K562 (cell line): ENCODE data around the gene ZNF358. TPM values are rescaled to one million over a fixed set of nuclear protein-coding genes. Genes with fewer than 3 reads are reported as not detected.

ENCODE experiments used
- ADNP ChIP-seq: fragments of 200-800 bp; sonication (Bioruptor generic); IDR thresholded peaks from 2 replicates; pipeline ENCODE4 v1.6.1; 2016; ENCODE audit warnings: missing genetic modification characterization, missing compliant biosample characterization
- BRD4 ChIP-seq: fragments of 200-600 bp; sonication (generic); IDR thresholded peaks from 2 replicates; pipeline ENCODE4 v1.6.1; 2017; ENCODE audit warnings: inconsistent platforms
- ELF1 ChIP-seq: fragments of 200-800 bp; sonication (Bioruptor generic); IDR thresholded peaks from 2 replicates; pipeline ENCODE4 v1.6.1; 2016; ENCODE audit warnings: missing genetic modification characterization, missing compliant biosample characterization
- ELF2 ChIP-seq: fragments of 250-450 bp; sonication (Bioruptor Pico); IDR thresholded peaks from 2 replicates; pipeline ENCODE4 v1.5.0; 2021; ENCODE audit warnings: mild to moderate bottlenecking
- EP300 ChIP-seq: IDR thresholded peaks from 2 replicates; pipeline ENCODE4 v1.6.1; 2012; ENCODE audit warnings: low read length, improper control_type of control experiment
- FOXM1 ChIP-seq, 2 experiments: fragments of 450-650 bp in 1 of 2; sonication (generic) in 1 of 2; formaldehyde crosslinking in 1 of 2; IDR thresholded peaks; 2 replicates each; pipeline versions ENCODE4 v1.6.1 to v1.9.0; 2017 to 2022; ENCODE audit warnings: low read depth in 2 of 2, mild to moderate bottlenecking in 2 of 2, missing genetic modification reagents in 1 of 2, moderate library complexity in 1 of 2
- FOXP1 ChIP-seq: sonication (generic); formaldehyde crosslinking; IDR thresholded peaks from 2 replicates; pipeline ENCODE4 v1.8.0; 2022; ENCODE audit warnings: mild to moderate bottlenecking, missing genetic modification reagents
- GATAD2B ChIP-seq: fragments of 450-650 bp; IDR thresholded peaks from 2 replicates; pipeline ENCODE4 v1.6.1; 2017; ENCODE audit warnings: mild to moderate bottlenecking, borderline replicate concordance
- GTF2F1 ChIP-seq: IDR thresholded peaks from 2 replicates; pipeline ENCODE4 v1.6.1; 2011; ENCODE audit warnings: low read depth, low read length, improper control_type of control experiment
- HMGN3 ChIP-seq: IDR thresholded peaks from 2 replicates; pipeline ENCODE4 v1.6.1; 2011; ENCODE audit warnings: borderline replicate concordance, low read depth, mild to moderate bottlenecking, mixed read lengths, low read length; ENCODE audit not compliant: insufficient read length; ENCODE audit errors: extremely low read depth
- MAZ ChIP-seq, 2 experiments: fragments of 450-650 bp in 1 of 2; sonication (generic) in 1 of 2; formaldehyde crosslinking; IDR thresholded peaks in 1 of 2; conservative IDR thresholded peaks in 1 of 2; 2 replicates each; pipeline versions ENCODE4 v1.4.0 to v1.5.0; 2020; ENCODE audit warnings: mild to moderate bottlenecking in 1 of 2, missing genetic modification reagents in 1 of 2
- POLR2H ChIP-seq: IDR thresholded peaks from 2 replicates; pipeline ENCODE4 v1.6.1; 2016; ENCODE audit warnings: missing genetic modification characterization, low read depth, mild to moderate bottlenecking, control low read depth, missing compliant biosample characterization, moderate library complexity
- PTBP1 ChIP-seq: fragments of 200-400 bp; formaldehyde crosslinking; IDR thresholded peaks from 2 replicates; pipeline ENCODE4 v1.6.1; 2017; ENCODE audit warnings: low read depth, low read length
- RBFOX2 ChIP-seq: fragments of 200-400 bp; formaldehyde crosslinking; IDR thresholded peaks from 2 replicates; pipeline ENCODE4 v1.6.1; 2017; ENCODE audit warnings: low read depth, mild to moderate bottlenecking, low read length, moderate library complexity
- SIN3A ChIP-seq, 2 experiments: fragments of 150-350 bp in 1 of 2; IDR thresholded peaks; 2 replicates each; pipeline ENCODE4 v1.6.1; 2011 to 2016; ENCODE audit warnings: borderline replicate concordance in 2 of 2, low read depth in 2 of 2, low read length in 2 of 2, mild to moderate bottlenecking in 2 of 2, moderate library complexity in 2 of 2; ENCODE audit not compliant: control insufficient read depth in 1 of 2
- SOX6 ChIP-seq: fragments of 450-650 bp; IDR thresholded peaks from 2 replicates; pipeline ENCODE4 v1.6.1; 2014; ENCODE audit warnings: mild to moderate bottlenecking
- ZBTB1 ChIP-seq: sonication (generic); formaldehyde crosslinking; IDR thresholded peaks from 2 replicates; pipeline ENCODE4 v1.8.1; 2023; ENCODE audit warnings: missing genetic modification reagents, low read depth, mild to moderate bottlenecking, borderline replicate concordance
- ZNF143 ChIP-seq: sonication (generic); formaldehyde crosslinking; IDR thresholded peaks from 2 replicates; pipeline ENCODE4 v1.9.0; 2022; ENCODE audit warnings: mild to moderate bottlenecking, missing genetic modification reagents
- ZNF696 ChIP-seq: fragments of 250-450 bp; sonication (Bioruptor Pico); conservative IDR thresholded peaks from 2 replicates; pipeline ENCODE4 v1.4.0; 2020; ENCODE audit warnings: mild to moderate bottlenecking, moderate library complexity
- polyA plus RNA-seq, 8 experiments: library from polyadenylated mRNA; depleted of rRNA in 4 of 8; stranded (reverse) in 5 of 8; unstranded in 3 of 8; fragments of >200 nt; fragmentation: Nextera tagmentation in 2 of 8; fragmentation: Illumina TruSeq in 1 of 8; extraction: Ambion mirVana in 2 of 8; extraction: Trizol in 1 of 8; gene quantifications; 2 replicates each; pipeline versions ENCODE4 v1.2.1 to v1.2.3, GENCODE V29; 2011 to 2014; ENCODE audit warnings: inconsistent platforms in 1 of 8, missing spikeins in 1 of 8
- total RNA-seq, 7 experiments: library from RNA; depleted of rRNA in 6 of 7; stranded (reverse); fragments of >200 nt in 6 of 7; fragmentation: Illumina TruSeq in 2 of 7; extraction: Trizol in 2 of 7; gene quantifications; 2 replicates each; pipeline versions ENCODE4 v1.2.1 to v1.2.3, GENCODE V29; 2011 to 2021; ENCODE audit warnings: low replicate concordance in 1 of 7
- TF ChIP-seq, protein P1 (sequence below): sonication (generic); formaldehyde crosslinking; IDR thresholded peaks from 2 replicates; pipeline ENCODE4 v1.8.0; 2022; ENCODE audit warnings: mild to moderate bottlenecking, missing genetic modification reagents, borderline replicate concordance
- TF ChIP-seq, protein P2 (sequence below): fragments of 250-450 bp; sonication (Bioruptor Pico); IDR thresholded peaks from 2 replicates; pipeline ENCODE4 v1.6.1; 2021; ENCODE audit warnings: mild to moderate bottlenecking
- TF ChIP-seq, protein P3 (sequence below), 2 experiments: fragments of 450-650 bp in 1 of 2; sonication (generic) in 1 of 2; formaldehyde crosslinking; conservative IDR thresholded peaks; 2 replicates each; pipeline versions ENCODE4 v1.4.0 to v1.8.1; 2020 to 2022; ENCODE audit warnings: mild to moderate bottlenecking in 1 of 2, missing genetic modification reagents in 1 of 2

ZNF358 gene
- total and polyA plus RNA-seq, 9 of the 15 experiments (the other 6 are each of a cell fraction or from before 2014, with no cell fraction given), result 0.04 to 17.2 (median 4.9) TPM

DNA sequence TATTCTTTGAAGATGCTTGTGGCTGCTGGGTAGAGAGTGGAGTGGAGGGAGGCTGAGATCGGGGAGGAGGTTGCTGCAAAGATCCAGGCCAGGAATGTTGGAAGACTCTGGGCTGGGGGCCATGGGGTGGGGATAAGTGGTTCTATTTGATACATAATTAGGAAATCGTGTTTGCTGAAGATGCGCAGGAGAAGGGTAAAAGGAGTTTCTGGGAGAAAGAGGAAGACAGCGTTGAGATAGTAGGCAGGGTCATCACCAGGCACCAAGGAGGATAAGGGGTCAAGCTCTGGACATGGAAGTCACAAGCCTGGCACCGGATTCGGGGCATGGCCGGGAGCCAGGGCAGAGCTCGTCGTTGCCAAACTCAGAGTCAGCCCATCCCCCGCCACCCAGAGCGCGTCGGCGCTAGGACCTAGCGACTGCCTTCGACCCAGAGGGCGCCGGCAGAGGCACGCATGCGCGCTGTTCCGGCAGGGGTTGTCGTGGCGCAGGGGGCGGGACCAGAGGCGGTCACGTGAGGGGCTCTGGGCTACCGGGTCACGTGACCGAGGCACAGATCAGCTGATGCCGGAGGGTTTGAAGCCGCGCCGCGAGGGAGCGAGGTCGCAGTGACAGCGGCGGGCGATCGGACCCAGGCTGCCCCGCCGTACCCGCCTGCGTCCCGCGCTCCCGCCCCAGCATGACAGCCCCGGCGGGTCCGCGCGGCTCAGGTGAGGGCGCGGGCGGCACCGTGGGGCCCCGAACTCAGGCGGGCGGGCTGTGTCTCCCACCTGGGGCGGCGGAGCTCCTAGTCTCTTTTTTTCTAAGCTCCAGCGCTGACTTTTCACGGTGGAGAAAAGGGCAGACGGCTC, 6.4 kb downstream of the ZNF358 start, which contains the start of gene MCOLN1 (continued):
- TF ChIP-seq ELF2 (peak; percentile 76; the same call in 1 of the 2 replicates), ZNF143 (CRISPR knock-in tag) (peak; percentile 65; the same call in 1 of the 2 replicates), ZBTB1 (no peak), ADNP (tag) (no peak), MAZ (CRISPR knock-in tag; conservative IDR thresholded peaks at IDR 0.05 in 1 of 2, IDR thresholded peaks at IDR 0.05 in 1 of 2) (peak; percentile 71 to 97), HMGN3 (peak; percentile 94), PTBP1 (no peak), GATAD2B (0 out of 2 replicates have a peak, but pooled peaks have one; percentile 50), SOX6 (peak; percentile 63), POLR2H (tag) (no peak), BRD4 (no peak), FOXP1 (CRISPR knock-in tag) (peak; percentile 75; the same call in 1 of the 2 replicates), ELF1 (tag) (peak; percentile 55; the same call in 1 of the 2 replicates), ZNF696 (CRISPR knock-in tag) (no peak), EP300 (peak; percentile 37; the same call in 1 of the 2 replicates), FOXM1 (IDR thresholded peaks at IDR 0.05; ENCODE audit: low read depth) (peak; percentile 82), FOXM1 (CRISPR knock-in tag; IDR thresholded peaks at IDR 0.05; ENCODE audit: low read depth) (no peak), SIN3A (IDR thresholded peaks at IDR 0.05; ENCODE audit: borderline replicate concordance in 2 of 2, control insufficient read depth in 1 of 2, low read depth in 2 of 2, low read length in 2 of 2) (peak; percentile 92 to 99), GTF2F1 (peak; percentile 62; the same call in 1 of the 2 replicates), RBFOX2 (peak; percentile 80)
- TF ChIP-seq, protein P1, sequence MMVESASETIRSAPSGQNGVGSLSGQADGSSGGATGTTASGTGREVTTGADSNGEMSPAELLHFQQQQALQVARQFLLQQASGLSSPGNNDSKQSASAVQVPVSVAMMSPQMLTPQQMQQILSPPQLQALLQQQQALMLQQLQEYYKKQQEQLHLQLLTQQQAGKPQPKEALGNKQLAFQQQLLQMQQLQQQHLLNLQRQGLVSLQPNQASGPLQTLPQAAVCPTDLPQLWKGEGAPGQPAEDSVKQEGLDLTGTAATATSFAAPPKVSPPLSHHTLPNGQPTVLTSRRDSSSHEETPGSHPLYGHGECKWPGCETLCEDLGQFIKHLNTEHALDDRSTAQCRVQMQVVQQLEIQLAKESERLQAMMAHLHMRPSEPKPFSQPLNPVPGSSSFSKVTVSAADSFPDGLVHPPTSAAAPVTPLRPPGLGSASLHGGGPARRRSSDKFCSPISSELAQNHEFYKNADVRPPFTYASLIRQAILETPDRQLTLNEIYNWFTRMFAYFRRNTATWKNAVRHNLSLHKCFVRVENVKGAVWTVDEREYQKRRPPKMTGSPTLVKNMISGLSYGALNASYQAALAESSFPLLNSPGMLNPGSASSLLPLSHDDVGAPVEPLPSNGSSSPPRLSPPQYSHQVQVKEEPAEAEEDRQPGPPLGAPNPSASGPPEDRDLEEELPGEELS (CRISPR knock-in tag), result peak; percentile 86
- TF ChIP-seq, protein P2, sequence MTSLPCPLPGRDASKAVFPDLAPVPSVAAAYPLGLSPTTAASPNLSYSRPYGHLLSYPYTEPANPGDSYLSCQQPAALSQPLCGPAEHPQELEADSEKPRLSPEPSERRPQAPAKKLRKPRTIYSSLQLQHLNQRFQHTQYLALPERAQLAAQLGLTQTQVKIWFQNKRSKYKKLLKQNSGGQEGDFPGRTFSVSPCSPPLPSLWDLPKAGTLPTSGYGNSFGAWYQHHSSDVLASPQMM (CRISPR knock-in tag), result no peak
- TF ChIP-seq, protein P3, sequence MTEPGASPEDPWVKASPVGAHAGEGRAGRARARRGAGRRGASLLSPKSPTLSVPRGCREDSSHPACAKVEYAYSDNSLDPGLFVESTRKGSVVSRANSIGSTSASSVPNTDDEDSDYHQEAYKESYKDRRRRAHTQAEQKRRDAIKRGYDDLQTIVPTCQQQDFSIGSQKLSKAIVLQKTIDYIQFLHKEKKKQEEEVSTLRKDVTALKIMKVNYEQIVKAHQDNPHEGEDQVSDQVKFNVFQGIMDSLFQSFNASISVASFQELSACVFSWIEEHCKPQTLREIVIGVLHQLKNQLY (CRISPR knock-in tag; conservative IDR thresholded peaks at IDR 0.05), result no peak
